Measurements from ENCODE around the gene DLAT.
"Not testable (repeated sequence)": the region's sequence is repeated elsewhere in the genome, so short reads cannot be mapped to it uniquely, and the experiment has no call there.

GRCh38 chr11:112011451-112011850, 13.8 kb upstream of the DLAT start:
- TF ChIP-seq CTCF, EZH2 (IDR thresholded peaks at IDR 0.05): not testable (repeated sequence)
